Posterior cingulate gyrus (tissue), 11 donors: ENCODE results near the gene MUC20.
"Not testable (repeated sequence)": the region's sequence is repeated elsewhere in the genome, so short reads cannot be mapped to it uniquely, and the experiment has no call there.

Experiments
- DNase-seq, 10 donors: peaks; one replicate each; pipeline versions ENCODE4 v3.0.0 to v3.0.0-alpha.2; 2020 to 2021; ENCODE audit warnings: mixed read lengths in 3 of 10
- intact Hi-C: fragments of 100-400 bp; cut with DNase I; formaldehyde crosslinking; loops from one replicate; pipeline ENCODE4 v1.15.1; 2023

MUC20 gene

DNA sequence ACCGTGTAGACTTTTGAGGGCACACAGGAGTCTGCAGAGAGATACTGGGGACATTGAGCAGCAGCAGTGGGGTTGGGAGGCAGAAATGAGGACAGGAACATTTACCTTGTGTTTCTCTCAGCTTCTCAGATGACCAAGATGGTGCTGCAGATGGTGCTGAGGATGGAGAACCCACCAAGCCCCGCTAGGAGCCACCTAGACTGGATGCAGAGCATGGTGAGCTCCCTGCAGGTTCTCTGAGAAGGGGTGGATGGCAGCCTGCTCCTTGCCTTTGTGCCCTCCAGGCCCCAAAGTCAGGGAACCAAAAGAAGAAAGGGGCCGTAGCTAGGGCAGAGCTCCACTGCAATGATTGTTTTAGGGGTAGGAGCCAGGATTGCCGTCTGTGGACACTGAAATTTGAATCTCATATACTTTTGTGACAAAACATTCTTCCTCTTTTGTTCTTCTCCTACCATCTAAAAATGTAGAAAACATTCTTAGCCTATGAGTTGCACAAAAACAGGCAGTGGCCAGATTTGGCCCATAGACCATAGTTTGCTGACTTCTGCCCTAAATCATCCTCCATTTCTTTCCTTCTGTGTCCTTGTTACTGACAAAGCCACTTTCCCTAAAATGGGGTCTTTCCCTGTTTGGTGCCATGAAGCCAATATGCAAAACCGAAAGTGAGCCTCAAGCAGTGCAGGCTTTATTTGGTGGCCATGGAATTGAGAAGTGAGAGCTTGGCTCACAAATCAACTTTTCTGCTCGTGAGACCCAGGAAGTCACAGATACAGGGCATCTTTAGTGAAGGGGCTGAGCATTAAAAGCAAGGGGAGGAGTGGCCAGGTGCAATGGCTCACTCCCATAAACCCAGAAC lies 11.9 kb upstream of the MUC20 start:
- intact Hi-C loops, result no loop called here
- DNase-seq, result peak in 2 of 10 donors; percentile 47 to 65

DNA sequence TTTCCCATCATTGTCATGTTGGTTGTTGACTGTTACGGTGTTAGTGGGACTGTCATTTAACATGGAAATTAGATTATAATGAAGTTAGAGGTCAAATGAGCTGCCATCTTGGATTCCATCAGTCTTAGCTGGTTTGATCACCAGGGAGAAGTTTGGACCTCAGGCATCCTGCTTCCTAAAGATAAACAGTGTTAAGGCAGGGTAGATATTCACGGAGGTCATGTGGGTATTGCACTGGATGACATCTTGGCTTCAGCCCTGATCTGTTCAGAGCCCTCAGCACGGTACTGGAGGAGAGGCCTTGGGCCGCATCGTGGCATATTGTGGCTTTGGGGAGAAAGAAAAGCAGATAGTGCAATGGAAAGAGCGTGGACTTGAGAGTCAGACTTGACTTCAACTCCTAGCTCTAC lies 11.1 kb upstream of the MUC20 start:
- DNase-seq, result peak in 3 of 10 donors; percentile 10 to 68 (median 65)
- intact Hi-C loops, result no loop called here

DNA sequence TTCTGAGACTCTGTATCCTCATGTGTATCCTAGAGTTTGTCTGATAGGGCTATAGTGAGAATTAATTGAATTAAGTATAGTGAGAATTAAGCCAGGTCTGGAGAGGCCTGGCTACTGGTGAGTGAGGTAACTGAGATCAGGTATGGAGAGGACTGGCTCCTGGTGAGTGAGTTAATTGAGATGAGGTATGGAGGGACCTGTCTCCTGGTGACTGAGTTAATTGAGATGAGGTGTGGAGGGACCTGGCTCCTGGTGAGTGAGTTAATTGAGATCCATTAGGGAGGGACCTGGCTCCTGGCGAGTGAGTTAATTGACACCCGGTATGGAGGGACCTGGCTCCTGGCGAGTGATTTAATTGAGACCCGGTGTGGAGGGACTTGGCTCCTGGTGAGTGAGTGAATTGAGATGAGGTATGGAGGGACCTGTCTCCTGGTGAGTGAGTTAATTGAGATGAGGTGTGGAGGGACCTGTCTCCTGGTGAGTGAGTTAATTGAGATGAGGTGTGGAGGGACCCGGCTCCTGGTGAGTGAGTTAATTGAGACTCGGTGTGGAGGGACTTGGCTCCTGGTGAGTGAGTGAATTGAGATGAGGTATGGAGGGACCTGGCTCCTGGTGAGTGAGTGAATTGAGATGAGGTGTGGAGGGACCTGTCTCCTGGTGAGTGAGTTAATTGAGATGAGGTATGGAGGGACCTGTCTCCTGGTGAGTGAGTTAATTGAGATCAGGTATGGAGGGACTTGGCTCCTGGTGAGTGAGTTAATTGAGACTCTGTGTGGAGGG lies 10.5 kb upstream of the MUC20 start:
- intact Hi-C loops, result not testable (repeated sequence)
- peak in 2 of 10 donors; percentile 2 for DNase-seq

DNA sequence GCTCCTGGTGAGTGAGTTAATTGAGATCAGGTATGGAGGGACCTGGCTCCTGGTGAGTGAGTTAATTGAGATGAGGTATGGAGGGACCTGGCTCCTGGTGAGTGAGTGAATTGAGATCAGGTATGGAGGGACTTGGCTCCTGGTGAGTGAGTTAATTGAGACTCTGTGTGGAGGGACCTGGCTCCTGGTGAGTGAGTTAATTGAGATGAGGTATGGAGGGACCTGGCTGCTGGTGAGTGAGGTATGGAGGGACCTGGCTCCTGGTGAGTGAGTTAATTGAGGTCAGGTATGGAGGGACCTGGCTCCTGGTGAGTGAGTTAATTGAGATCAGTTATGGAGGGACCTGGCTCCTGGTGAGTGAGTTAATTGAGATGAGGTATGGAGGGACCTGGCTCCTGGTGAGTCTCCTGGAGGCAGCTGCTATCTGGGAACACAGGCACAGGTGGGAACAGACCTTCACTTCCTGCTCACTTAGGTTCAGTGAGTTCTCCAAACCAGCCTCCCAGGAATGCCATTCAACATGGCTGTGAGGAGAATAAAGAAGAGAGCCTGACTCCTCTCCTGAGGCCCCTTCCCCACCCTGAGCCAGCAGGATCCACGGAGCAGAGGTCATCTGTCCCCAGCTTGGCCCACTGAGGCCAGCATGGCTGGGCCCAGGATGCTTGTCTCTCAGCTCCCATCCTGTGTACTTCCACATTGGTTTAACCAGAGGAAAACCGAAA lies 9.5 kb upstream of the MUC20 start:
- peak in 2 of 10 donors; percentile 35 to 49 for DNase-seq
- intact Hi-C loops, result not testable (repeated sequence)

DNA sequence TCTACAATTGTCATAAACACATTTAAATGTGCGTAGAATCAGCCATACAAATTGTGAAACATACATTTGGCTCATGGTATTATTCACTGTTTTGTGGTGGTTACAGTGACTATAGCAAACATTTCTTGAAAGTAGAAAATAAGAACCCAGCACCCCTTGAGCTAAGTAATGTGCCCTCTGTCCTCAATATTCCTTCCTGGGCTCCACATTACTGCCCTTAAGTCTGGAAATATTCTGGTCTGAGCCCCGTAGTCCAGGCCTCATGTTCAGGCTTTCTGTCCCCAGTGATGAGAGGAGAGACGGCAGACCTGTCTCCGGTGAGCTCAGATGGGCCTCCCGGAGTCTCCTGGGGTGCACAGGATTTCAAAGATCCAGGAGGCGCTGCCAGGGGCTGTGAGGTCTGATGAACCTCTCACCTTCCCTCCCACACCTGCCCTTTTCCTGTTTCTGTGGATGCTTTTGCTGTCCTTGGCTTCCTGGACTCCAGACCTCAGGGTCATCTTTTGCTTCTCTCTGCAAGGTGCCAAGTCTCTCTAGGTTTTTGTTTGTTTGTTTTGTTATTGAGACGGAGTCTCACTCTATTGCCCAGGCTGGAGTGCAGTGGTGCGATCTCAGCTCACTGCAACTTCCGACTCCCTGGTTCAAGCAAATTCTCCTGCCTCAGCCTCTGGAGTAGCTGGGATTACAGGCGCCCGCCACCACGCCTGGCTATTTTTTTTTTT lies 8.8 kb upstream of the MUC20 start:
- intact Hi-C loops, result no loop called here

DNA sequence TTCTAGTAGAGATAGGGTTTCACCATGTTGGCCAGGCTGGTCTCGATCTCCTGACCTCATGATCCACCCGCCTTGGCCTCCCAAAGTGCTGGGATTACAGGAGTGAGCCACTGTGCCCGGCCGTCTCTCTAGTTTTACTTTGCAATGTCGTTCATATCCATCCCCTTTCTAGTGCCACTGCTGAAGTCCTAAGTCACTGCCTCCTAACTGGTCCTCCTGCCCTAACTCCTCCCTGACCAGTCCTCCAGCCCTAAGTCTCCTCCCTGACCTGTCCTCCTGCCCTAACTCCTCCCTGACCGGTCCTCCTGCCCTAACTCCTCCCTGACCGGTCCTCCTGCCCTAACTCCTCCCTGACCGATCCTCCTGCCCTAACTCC lies 8.3 kb upstream of the MUC20 start:
- DNase-seq, result peak in 1 of 10 donors; percentile 21
- intact Hi-C loops, result not testable (repeated sequence)

More for the DNA sequence above, 8.8 kb upstream of the MUC20 start:
- peak in 2 of 10 donors; percentile 13 to 29 for DNase-seq

DNA sequence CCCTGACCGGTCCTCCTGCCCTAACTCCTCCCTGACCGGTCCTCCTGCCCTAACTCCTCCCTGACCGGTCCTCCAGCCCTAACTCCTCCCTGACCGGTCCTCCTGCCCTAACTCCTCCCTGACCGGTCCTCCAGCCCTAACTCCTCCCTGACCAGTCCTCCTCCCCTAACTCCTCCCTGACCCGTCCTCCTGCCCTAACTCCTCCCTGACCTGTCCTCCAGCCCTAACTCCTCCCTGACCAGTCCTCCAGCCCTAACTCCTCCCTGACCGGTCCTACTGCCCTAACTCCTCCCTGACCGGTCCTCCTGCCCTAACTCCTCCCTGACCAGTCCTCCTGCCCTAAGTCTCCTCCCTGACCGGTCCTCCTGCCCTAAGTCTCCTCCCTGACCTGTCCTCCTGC lies 7.6 kb upstream of the MUC20 start:
- DNase-seq, result peak in 1 of 10 donors; percentile 22
- intact Hi-C loops, result not testable (repeated sequence)

DNA sequence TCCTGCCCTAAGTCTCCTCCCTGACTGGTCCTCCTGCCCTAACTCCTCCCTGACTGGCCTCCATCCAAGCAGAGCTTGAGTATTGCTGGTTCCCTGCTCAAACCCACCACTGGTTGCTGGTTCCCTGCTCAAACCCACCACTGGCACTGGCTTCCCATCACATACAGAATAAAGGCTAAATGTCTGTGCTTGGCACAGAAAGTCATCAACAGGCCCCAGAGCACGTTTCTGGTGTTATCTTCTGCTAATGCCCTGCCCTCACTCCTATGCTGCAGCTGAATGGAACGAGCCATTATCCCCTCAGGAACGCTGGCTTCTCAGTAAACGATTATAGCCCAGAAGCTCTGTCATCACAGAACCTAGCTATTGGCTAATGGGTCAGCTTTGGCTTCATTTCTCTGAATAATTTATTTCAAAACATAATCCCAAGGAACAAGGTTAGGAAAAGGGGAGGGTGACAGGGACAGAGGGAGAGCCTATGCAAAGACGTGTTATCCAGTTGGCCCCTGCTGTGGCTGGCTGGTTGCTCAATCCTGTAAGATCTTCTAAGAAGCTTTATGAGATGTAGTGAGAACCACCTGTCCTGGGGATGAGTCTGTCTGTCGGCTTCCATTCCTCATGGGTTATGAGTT lies 6.3 kb upstream of the MUC20 start:
- intact Hi-C loops, result no loop called here
- DNase-seq, result peak in 2 of 10 donors; percentile 39 to 61

DNA sequence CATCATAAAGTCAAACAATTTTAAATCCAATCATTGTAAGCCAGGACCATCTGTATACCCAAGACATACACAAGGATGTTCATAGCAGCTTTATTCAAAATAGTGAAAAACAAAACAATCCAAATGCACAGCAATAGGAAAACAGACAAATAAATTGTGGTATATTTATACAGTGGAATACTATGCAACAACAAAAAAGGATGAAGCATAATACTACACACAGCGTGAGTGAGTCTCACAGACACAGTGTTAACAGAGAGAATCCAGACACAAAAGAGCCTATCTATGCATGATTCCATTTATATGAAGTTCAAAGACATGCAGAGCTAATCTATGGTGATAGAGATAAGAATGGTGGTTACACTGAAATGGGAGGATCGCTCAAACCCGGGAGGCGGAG lies 5.6 kb upstream of the MUC20 start:
- no peak for DNase-seq
- intact Hi-C loops, result no loop called here

DNA sequence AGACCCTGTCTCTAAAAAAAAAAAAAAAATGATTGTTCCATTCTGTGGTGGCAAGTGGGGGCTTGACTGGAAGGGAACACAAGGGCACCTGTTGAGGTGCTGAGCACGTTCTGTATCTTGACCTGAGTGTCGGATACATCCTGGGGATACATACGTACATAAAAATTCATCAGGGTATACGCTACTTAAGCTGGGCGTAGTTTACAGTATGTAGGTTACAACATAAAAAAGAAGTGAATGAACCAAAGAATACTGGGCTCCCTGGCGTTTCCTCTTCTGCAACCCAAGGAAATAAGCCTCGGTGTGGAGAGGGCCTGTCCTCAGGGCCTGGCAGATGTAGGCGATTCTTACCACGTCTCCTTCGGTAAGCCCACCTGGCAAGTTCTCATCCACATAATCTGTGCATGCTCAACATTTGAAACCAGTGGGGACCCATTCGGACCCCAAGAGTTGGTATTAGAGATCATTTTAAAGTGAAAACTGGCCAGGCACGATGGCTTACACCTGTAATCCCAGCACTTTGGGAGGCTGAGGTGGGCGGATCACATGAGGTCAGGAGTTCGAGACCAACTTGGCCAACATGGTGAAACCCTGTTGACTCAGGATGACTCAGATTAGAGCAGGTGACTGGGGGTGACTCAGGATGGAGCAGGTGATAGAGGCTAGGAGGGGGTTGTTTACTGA lies 5.1 kb upstream of the MUC20 start:
- intact Hi-C loops, result no loop called here

DNA sequence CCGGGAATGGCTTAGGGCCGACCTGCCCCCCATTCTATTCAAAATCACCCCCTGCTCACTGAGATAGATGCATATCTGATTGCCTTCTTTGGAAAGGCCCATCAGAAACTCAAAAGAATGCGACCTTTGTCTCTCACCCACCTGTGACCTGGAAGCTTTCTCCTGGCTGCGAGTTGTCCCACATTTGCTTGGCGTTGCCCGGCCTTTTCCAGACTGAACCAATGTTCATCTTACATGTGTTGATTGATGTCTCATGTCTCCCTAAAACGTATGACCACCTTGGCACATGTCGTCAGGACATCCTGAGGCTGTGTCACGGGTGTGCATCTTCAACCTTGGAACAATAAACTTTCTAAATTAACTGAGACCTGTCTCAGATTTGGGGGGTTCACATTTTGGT lies 3.4 kb upstream of the MUC20 start:
- intact Hi-C loops, result no loop called here
- peak in 3 of 10 donors; percentile 21 to 41 (median 30) for DNase-seq

More for the DNA sequence above, 5.1 kb upstream of the MUC20 start:
- peak in 3 of 10 donors; percentile 9 to 35 (median 14) for DNase-seq

DNA sequence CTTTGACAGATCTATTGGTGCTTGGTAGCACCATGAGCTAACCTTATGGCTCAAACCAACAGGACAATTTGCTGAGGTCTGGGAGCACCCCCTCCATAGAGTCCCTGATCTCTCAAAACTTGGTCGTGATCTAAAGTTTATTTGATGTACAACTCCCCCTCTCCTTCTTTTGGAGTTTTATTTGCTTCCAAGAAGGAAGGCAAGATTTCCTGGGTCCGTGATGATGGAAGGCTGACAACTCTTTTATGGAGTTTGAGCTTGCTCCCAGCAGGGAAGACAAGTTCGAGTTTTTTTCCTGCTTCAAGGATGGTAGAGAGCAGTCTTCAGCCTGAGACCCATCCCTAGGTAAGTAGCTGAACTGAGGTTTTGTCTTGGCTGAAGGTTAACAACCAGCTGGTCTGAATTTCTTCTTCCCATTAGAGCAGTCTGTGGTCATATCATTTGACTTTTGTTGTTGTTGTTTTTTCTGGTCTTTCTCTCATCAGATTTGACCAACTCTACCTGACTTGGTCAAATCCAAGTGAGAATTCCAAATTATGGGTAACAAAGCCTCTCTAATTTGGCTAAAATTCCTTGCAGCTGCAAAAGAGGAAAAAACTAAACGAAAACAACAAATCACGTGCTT lies 2.8 kb upstream of the MUC20 start:
- intact Hi-C loops, result no loop called here
- DNase-seq, result peak in 1 of 10 donors; percentile 2

DNA sequence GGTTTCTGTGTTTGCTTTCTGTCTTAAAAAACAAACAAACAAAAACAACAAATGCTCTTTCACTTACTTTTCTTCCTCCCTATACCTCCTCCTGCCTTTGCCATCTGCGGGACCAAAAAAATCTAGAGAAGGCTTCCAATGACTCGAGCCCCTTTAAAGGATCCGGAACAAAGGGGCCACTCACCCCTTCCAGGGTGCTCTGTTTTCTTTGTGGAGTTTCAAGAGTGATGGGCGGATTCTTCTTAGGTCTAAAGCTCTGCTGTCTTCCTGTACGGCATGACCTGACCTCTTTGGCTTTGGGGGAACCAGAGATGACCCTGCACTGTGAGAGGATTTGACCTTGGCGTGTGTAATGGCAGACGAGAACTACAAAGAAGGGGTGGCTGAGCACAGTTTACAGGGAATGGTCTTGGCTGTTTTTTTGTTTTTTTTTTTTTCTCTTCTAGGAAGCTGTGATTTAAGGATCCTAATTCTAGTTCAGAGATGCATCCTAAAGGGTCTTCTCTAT lies 2.2 kb upstream of the MUC20 start:
- intact Hi-C loops, result no loop called here
- peak in 2 of 10 donors; percentile 19 to 22 for DNase-seq

DNA sequence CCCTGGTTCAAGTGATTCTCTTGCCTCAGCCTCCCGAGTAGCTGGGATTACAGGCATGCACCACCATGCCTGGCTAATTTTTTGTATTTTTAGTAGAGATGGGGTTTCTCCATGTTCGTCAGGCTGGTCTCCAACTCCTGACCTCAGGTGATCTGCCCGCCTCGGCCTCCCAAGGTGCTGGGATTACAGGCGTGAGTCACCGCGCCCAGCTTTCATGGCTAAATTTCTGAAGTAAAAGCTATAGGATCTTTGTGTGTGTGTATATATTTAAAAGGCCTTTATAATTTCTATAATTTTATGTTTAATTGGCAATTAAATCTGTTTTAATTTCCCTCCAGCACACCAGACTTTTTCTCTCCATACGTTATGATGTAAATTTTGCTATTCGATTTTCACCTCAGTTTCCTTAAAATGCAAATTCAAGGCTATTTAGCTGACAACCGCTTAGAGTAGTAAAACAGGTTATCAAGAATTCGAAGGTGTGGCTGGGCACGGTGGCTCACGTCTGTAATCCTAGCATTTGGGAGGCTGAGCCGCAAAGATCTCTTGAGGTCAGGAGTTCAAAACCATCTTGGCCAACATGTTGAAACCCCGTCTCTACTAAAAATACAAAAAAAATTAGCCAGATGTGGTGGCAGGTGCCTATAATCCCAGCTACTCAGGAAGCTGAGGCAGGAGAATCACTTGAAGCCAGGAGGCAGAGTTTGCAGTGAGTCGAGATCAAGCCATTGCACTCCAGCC lies 1.1 kb upstream of the MUC20 start:
- intact Hi-C loops, result loop anchor here (5.0 kb wide), 1 partner anchor 102 kb away; no protein-coding TSS in a partner anchor
- DNase-seq, result peak in 2 of 10 donors; percentile 3 to 61

DNA sequence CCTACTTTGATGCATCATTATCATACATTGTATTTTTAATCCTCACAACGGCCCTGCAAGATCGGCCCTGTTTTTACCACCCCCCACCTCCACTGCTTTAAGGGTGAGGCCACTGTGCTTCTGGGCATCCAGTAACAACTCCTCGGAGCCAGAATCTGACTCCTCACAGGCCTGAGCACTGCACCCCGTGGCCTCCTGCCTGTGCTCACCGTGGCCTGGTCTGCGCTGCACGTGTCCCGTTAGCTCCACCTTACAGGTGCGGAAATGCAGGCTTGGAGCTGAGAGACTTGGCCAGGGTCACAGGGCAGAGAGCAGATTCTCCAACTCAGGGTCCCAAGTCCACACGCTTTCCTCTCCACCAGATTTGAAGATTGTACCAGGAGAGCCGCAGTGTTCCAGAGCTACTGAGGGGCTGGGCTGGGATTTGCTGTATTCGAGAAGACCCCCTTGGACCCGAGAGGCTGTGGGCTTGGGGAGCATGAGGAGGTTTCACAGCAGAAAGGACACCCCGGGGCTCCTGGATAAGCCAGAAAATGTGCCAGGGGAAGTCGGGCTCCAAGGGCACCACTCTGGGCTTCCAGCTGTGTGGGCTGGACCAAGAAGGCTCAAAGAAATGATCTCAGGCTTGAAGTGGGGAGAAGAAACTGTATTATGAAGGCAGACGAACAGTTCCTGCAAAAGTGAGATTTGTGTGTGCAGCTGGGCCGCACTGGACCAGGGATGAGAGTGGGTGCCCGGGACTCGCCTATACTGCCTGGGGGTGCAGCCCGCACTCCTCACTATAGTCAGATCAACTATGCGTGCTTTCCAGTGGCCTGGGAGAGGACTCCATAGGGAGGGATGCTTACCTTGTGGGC lies 1.6 kb downstream of the MUC20 start:
- intact Hi-C loops, result loop anchor here (5.0 kb wide), 1 partner anchor 105 kb away; no protein-coding TSS in a partner anchor
- peak in 2 of 10 donors; percentile 51 to 73 for DNase-seq

DNA sequence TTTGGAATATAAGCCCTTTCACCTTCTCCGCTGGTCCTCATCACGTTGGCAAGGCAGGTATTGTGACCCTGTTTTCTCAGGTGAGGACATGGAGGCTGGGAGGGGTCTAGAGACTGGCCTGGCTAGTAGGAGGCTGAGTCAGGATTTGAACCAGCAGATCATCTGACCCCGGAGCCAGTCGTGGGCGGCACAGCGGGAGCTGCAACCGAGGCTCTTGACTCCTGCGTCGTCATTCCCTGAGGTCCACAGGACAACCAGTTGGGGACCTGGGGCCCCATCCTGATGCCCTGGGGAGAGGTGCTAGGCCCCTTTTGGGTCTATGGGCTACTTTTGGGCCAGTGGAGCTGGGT lies 2.2 kb downstream of the MUC20 start:
- DNase-seq, result peak in 2 of 10 donors; percentile 35 to 52
- intact Hi-C loops, result loop anchor here (5.0 kb wide), 1 partner anchor 106 kb away; no protein-coding TSS in a partner anchor
